Gastrocnemius medialis (tissue), 4 donors: ENCODE measurements around the gene THTPA.

Source experiments
- POLR2A ChIP-seq, 2 donors: fragments of 450-650 bp; IDR thresholded peaks; one replicate each; pipeline ENCODE4 v1.6.1; 2017; ENCODE audit warnings: antibody characterized with exemption in 2 of 2, mild to moderate bottlenecking in 2 of 2, moderate library complexity in 2 of 2
- TF ChIP-seq, protein P1 (sequence below), 5 experiments: fragments of 450-650 bp in 3 of 5; fragments of 200-600 bp in 2 of 5; sonication (generic) in 2 of 5; IDR thresholded peaks in 4 of 5; conservative IDR thresholded peaks in 1 of 5; 1 replicate in 4 of 5; 2 replicates in 1 of 5; pipeline ENCODE4 v1.5.1; 2016 to 2019; ENCODE audit warnings: antibody characterized with exemption in 5 of 5, mild to moderate bottlenecking in 3 of 5, moderate library complexity in 3 of 5

DNA sequence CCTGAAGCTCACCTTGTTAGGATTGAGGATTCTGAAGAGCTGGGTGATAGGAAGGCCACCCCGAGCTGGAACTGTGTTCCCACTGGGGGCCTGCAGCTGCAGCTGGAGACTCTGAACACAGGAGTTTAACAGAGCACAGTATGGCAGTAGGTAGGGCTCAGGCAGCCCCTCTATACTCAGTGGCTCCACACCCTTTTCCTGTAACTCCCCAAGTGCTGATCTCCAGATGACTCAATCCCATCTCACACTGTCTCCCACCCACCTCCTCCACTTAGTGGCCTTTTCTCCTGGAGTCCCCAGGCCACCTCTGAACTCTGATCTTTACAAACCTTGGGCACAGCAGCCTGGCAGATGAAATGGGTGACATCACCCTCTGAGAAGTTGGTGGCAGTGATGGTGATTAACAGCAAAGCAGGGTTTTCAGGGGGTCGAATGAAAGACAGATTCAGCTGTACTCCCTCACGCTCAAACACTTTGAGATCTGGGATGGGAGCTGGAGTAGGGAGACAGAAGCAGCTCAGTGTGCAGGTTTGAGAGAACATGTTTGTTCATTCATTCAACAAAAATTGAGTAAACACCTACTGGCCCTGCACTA, 4.0 kb downstream of the THTPA start:
- TF ChIP-seq, protein P1, sequence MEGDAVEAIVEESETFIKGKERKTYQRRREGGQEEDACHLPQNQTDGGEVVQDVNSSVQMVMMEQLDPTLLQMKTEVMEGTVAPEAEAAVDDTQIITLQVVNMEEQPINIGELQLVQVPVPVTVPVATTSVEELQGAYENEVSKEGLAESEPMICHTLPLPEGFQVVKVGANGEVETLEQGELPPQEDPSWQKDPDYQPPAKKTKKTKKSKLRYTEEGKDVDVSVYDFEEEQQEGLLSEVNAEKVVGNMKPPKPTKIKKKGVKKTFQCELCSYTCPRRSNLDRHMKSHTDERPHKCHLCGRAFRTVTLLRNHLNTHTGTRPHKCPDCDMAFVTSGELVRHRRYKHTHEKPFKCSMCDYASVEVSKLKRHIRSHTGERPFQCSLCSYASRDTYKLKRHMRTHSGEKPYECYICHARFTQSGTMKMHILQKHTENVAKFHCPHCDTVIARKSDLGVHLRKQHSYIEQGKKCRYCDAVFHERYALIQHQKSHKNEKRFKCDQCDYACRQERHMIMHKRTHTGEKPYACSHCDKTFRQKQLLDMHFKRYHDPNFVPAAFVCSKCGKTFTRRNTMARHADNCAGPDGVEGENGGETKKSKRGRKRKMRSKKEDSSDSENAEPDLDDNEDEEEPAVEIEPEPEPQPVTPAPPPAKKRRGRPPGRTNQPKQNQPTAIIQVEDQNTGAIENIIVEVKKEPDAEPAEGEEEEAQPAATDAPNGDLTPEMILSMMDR (IDR thresholded peaks at IDR 0.05 in 4 of 5, conservative IDR thresholded peaks at IDR 0.05 in 1 of 5) = no peak
- TF ChIP-seq POLR2A (IDR thresholded peaks at IDR 0.05) = no peak
